NCI-H187 (cell line): Measurements from ENCODE around the gene ANKRD24.
"Not testable (repeated sequence)": the region's sequence is repeated elsewhere in the genome, so short reads cannot be mapped to it uniquely, and the experiment has no call there.

ENCODE experiments used
- DNase-seq, 2 experiments: peaks; one replicate each; lab custom pipeline; 2025; lab: John Stamatoyannopoulos, UW

ANKRD24 gene

GRCh38 chr19:4230237-4230636 is 47.7 kb downstream of the ANKRD24 start:
- not testable (repeated sequence) for DNase-seq

DNA sequence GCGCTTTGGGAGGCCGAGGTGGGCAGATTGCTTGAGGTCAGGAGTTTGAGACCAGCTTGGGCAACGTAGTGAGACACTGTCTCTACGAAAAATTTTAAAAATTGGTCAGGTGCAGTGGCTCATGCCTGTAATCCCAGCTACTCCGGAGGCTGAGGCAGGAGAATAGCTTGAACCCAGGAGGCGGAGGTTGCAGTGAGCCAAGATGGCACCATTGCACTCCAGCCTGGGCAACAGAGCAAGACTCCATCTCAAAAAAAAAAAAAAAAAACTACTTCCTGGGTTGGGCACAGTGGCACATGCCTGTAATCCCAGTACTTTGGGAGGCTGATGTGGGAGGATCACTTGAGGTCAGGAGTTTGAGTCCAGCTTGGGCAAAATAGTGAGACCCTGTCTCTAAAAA is 49.0 kb downstream of the ANKRD24 start:
- not testable (repeated sequence) for DNase-seq

DNA sequence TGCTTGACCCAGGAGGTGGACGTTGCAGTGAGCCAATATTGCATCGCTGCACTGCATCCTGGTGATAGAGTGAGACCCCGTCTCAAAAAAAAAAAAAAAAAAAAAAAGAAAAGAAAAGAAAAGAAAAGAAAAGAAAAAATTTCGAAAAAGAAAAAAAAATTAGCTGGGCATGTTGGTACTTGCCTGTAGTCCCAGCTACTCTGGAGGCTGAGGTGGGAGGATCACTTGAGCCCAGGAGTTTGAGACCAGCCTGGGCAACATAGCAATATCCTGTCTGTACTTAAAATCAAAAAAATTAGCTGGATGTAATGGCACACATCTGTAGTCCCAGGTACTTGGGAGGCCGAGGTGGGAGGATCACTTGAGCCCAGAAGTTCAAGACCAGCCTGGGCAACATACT is 49.6 kb downstream of the ANKRD24 start:
- not testable (repeated sequence) for DNase-seq

DNA sequence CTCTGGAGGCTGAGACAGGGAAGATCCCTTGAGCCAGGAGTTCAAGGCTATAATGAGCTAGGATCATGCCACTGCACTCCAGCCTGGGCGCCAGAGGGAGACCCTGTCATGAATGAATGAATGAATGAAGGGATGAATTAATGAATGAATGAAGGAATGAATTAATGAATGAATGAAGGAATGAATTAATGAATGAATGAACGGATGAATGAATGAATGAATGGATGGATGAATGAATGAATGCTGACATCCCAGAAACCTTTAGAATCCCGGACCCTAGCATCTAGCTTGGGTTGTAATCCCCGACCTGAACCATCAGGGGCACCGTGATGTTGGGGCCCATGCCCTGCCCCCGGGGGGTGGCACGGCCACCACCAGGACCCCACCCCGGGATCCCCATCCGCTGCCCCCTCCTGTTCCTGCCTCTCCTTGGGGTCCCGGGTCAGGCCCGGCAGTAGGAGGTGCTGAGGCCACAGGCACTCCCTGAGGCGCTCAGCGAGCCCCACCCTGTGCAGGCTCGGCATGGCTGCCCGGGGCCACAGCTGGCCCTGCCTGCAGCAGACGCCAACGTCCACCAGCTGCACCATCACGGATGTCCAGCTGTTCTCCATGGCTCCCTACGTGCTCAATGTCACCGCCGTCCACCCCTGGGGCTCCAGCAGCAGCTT is 50.3 kb downstream of the ANKRD24 start:
- DNase-seq: no peak

DNA sequence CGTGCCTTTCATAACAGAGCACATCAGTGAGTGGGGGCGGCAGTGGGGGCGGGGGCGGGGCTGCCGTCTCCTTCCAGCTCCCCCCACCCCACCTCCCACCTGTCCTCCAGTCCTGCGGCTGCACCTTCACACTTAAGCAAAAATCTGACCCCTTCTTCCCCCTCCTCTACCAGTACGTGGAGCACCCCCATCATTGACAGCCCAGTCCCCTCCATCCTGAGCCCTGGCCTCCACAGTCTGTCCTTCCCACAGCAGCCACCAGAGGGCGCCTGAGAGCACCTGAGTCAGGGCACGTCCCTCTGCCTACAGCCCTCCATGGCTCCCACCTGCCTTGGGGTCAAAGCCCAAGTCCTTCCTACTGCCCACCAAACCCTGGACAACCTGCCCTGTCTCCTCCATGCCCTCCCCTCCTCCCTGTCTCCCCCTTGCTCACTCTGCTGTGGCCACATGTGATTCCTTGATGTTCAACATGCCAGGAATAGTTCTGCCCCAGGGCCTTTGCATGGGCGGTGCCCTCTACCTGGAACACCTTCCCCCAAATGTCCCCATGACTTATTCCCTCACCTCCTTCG is 50.9 kb downstream of the ANKRD24 start:
- DNase-seq: no peak

DNA sequence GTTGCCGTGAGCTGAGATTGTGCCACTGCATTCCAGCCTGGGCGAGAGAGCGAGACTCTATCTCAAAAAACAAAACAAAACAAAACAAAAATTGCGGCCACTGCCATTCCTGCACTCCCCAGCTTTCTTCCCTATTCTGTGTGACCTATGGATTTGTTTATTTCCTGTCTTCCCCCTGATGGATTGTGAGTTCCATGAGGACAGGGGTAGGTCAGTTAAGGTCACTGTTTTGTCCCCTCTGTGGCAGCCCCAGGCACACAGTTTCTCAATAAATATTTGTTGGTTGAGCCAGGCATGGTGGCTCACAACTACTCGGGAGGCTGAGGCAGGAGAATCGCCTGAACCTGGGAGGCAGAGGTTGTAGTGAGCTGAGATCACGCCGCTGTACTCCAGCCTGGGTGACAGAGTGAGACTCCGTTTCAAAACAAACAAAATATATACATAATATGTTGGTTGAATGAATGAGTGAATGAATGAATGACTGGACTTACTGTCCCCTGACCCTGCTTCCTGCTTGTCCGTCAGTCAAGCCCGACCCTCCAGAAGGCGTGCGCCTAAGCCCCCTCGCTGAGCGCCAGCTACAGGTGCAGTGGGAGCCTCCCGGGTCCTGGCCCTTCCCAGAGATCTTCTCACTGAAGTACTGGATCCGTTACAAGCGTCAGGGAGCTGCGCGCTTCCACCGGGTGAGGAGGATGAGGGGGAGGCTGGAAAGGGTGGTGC is 51.8 kb downstream of the ANKRD24 start:
- DNase-seq: no peak

- DNase-seq: no peak
Measured at GRCh38 chr19:4234862-4235201, 52.3 kb downstream of the ANKRD24 start.

DNA sequence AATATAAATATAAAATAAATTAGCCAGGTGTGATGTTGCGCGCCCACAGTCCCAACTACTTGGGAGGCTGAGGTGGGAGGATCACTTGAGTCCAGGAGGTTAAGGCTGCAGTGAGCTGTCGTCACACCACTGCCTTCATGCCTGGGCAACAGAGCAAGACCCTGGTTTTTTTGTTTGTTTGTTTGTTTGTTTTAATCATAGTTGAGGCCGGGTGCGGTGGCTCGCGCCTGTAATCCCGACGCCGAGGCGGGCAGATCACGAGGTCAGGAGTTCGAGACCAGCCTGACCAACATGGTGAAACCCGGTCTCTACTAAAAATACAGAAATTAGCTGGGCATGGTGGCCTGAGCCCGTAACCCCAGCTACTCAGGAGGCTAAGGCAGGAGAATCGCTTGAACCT is 55.0 kb downstream of the ANKRD24 start:
- DNase-seq: not testable (repeated sequence)

GRCh38 chr19:4238831-4239230 is 56.3 kb downstream of the ANKRD24 start:
- DNase-seq: no peak

DNA sequence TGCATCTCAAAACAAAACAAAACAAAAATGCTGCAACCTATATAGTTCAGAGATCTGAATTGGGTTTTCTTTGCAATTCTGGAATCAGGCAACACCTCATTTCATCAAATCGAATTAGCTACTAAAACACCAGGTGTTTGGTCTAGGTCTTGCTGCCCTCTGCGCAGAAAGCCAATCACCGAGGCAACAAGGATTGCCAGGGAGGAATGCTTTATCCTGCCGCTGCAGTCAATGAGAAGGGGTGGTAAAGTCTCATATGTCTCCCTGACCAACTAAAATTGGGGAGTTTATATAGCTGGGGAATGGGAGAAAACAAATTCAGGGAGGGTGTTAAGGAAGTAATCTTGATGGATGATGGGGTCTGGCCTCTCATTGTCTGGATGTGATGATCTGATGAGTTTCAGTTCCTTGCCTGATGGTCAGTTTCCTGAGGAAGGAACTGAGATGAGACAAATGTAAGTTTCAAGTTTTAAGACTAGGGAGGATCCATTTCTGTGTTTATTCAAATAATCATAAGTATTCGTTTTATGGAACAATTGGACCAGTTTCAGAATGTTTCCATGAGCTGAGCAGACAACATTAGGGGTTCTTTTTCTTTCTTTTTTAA is 59.4 kb downstream of the ANKRD24 start:
- no peak for DNase-seq

GRCh38 chr19:4245938-4246337 is 63.4 kb downstream of the ANKRD24 start:
- DNase-seq: not testable (repeated sequence)

DNA sequence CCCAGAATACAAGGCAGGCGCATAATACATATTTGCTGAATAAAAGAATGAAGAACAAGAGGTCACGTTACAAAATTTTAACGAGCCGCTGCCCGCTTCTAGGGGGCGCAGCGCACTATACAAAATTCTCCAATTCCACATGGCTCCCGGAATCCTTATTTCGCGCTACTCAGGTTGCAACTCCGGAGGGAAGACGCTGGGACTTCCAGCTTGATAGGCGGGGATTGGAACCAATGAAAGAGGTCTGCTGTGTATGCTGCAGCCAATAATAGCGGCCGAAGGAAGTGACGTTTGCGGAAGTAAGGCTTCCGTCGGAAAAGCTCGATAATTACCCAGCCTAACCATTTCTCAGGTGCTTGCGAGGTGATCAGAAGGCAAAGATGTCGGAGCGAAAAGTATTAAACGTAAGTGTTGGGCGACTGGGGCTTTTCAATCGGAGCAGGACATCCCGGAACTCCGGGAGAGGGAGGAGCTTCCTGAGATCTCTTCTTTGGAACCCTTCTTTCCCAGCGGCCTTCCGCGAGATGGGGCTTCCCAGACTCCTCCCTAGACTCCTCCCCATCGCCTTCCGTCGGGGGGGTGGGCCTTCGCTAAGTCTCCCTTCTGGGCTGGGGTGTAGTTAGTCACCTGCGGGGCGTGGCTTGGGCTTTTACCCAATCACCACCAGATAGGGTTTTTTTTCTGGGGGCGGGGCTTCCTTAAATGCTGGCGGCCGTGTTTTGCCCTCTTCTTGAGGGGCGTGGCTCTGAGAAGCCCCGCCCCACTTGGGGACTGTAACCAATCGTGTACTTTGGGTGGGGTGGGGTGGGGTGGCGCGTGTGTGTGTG is 64.5 kb downstream of the ANKRD24 start, which contains the start of gene YJU2:
YJU2 (plus strand) TSS at position 314 of the 827 bp plus-strand sequence; CDS start at position 381, 67 bp downstream.
- peak; percentile 99 to 100 for DNase-seq

GRCh38 chr19:4256563-4256962 is 74.1 kb downstream of the ANKRD24 start:
- DNase-seq: no peak

GRCh38 chr19:4257025-4257424 is 74.5 kb downstream of the ANKRD24 start:
- DNase-seq: no peak

DNA sequence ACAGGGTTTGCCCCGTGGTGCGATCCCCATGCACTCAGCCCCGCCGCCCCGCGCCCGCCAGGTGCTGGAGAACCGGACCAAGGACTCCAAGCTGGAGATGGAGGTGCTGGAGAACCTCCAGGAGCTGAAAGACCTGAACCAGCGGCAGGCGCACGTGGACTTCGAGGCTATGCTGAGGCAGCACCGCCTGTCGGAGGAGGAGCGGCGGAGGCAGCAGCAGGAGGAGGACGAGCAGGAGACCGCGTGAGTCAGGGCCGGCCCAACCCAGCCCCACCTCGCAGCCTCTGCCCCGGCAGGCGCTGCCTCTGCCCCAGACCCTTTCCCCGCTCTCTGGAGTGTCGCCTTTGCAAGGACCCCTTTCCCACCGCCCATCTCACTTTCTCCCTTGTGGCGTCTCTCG is 75.7 kb downstream of the ANKRD24 start:
- DNase-seq: no peak

DNA sequence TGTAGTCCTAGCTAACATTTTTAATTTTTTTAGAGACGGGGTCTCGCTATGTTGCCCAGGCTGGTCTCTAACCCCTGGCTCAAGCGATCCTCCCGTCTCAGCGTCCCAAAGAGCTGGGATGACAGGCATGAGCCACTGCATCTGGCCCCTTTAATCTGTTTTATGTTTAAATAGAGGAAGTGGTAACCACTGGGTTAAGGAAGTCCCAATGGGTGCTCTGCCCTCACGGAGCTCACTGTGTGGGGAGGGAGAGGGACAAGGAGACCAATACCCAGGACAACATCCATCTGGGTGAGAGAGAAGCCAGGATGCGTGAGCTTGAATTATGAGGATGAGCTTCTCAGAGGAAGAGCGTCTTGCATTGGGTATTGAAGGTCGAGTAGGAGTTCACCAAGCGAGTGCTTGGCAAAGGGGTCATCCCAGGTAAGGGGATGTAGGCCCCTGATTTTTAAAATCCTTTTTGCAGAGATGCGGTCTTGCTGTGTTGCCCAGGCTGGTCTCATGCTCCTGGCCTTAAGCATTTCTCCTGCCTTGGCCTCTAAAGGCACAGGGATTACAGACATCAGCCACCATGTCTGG is 78.2 kb downstream of the ANKRD24 start:
- DNase-seq: no peak

DNA sequence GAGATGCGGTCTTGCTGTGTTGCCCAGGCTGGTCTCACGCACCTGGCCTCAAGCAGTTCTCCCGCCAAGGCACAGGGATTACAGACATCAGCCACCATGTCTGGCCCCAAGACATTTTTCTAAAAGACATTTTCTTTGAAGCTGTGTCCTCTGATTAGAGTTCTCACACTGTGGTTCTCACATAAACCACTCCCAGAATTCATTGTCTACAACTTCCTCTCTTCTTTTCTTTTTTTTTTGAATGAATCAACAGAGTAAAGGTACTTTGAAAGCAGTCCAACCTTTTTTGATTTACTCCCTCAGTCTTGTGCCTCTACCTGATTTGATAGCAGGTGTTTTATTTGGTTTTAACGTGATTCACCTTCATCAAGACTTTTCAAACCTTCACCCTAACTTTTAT is 82.3 kb downstream of the ANKRD24 start:
- no peak for DNase-seq

DNA sequence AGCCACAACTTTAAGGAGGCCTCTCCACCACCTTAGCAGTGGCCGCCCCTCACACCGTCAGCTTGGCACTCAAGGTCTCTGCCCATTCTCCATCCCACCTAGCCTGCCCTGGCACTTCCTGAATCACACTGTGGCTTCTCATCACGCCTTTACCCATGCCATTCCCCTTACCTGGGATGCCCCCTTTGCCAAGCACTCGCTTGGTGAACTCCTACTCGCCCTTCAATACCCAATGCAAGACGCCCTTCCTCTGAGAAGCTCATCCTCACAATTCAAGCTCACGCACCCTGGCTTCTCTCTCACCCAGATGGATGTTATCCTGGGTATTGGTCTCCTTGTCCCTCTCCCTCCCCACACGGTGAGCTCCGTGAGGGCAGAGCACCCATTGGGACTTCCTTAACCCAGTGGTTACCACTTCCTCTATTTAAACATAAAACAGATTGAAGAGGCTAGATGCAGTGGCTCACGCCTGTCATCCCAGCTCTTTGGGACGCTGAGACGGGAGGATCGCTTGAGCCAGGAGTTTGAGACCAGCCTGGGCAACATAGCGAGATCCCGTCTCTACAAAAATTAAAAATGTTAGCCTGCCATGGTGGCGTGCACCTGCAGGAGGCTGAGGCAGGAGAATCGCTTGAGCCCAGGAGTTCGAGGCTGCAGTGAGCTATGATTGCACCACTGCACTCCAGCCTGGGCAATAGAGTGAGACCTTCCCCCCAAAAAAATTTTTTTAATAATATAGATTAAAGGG is 83.9 kb downstream of the ANKRD24 start:
- no peak for DNase-seq

- no peak for DNase-seq
Measured at GRCh38 chr19:4267101-4267900, 84.8 kb downstream of the ANKRD24 start.
